Measurements from ENCODE around the gene CCDC175.

Gene CCDC175

DNA sequence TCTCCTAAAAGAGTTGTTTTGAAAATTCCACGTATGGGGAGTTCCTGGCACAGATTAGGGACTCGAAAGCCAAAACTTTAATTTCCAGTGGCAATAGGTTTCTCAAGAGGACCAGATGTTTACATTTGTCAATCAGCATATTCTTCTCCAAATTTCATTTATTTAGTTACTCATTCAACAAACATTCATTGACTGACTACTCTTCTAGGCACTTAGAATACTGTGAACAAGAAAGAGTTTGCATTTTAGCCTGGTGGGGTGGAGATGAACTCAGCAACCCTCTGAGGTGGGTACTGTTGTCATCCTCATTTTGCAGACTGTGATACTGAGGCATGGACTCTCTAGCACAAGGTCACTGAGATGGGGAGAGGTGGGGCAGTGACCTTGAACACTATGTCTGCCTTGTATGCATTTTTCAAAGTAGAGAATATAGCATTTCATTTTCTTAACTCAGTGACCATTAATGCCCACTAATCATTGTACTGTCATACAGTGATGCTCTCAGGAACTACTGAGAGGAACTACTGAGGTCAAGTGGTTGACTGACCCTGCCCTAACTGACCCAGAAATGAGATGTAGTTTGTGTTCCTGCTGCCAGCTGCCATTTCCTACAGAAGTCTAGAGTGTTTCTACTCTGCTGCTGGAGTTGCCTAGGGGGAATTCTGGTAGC, 94.6 kb downstream of the CCDC175 start:
- DNase-seq = no peak

DNA sequence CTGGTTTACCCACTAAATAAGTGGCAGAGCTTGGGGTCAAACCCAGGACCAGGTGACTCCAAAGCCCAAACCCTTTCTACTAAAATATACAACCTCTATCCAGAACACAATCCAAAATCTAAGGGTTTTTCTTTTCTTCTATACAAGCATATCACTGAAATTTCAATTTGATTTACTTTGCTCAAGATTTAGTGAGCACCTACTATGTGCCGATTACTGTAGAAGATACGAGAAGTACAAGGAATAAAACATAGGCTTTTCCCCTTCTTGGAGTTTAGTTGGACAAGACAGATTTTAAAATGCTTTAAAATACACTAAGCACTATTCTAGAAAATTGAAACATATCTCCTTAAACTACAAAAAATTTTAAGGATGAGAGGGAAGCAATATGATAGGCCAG, 95.2 kb downstream of the CCDC175 start:
- no peak for DNase-seq

DNA sequence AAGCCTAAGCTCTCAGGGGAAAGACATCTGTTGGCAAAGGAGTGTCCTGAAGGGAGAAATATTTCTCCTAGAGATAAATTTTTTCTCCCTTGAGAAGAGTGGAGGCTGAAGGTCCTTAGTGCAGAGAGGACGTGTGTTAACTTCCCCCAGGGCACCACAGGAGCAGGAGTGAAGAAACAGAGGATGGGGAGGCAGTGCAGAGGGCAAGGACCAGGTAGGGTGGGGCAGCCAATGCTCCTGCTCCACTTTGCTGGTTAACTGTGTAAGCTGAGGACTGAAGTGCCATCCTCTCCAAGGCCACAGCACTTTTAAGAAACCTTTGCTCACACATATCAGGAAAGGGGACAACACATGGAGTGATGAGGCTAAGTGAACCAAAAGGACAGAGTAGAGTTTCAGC, 96.4 kb downstream of the CCDC175 start:
- DNase-seq = no peak

DNA sequence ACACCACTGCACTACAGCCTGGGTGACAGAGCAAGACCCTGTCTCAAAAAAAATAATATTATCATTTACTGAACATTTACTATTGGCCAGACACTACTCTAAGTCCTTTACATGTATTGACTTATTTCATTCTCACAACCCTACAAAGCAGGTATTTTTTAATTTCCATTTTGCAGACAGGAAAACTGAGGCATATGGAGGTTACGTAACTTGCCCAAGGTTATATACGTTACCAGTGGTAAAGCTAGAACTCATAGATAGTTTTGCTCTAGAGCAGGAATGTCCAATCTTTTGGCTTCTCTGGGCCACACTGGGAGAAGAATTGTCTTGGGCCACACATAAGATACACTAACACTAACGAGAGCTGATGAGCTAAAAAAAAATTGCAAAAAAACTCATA, 98.1 kb downstream of the CCDC175 start:
- DNase-seq = no peak

DNA sequence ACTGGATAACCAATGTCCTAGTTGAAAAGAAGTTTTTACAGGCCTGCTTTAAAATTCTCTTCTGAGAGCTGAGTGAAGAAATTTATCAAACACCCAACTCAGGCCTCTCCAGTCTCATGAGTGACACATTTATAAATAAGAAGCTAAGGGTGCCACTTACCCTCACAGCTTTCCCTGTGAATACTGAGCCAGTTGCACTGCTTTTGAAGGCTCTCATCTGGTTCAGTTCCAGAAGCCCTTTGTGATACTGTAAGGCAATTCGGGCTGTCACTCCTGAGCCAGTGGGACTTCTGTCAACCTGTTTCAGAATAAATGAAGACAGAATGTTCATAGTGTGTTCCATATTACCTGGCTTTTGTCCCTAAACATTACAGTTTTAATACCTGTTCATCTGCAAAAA, 100.9 kb downstream of the CCDC175 start:
- no peak for DNase-seq

DNA sequence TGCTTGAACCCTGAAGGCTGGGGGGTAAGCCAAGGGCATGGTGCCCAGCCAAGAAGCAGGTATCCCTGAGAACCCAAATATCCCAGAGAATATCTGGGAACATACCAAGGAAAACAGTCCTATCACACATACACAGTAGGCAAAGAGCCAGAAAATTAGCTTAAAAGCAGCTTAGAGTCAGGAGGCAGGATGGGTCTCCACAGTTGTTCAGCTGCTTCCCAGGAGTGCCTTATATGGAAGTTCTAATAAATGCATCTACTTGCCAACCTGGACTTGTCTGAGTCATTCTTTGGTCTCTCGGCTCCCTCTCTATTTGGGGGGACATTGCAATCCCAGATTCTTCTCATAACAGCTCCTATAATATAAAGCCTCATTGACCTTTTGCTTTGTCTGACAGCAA, 102.4 kb downstream of the CCDC175 start:
- DNase-seq = no peak

DNA sequence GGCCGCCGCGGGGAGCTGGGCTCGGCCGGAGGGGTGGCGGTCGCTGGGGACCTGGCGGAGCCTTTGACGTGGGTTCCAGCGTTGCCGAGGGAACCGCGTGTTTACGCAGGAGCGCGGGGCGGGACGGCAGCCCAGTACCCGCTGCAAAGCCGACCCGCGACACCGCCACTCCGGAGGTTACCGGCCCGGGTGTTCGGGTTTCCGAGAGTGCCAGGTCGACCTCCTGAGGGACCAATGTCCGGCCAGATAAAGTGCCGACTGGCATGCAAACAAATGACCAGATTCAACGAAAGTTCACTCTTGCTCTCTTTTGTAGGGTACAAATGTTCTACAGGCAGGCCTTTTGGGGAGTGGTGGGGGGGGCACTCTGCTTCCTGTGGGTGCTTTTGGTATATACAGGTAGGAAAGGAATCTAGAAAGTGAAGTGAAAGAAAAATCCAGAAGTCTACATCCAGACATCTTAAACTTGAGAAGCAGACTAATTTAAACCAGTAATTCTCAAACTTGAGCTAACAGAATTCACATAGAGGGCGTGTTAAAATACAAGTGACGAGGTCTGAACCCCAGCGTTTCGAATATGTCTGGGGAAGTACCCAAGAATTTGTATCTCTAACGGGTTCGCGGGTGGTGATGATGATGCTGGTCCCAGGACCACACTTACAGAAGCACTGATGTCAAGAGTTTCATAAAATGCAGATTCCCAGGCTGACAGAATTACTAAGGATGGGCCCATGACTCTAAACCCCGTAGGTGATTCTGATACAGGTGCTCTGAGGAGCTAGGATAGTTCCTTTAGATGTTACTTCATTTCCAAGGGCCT, 111.1 kb downstream of the CCDC175 start, which contains the start of gene GPR135:
TSS of gene GPR135 (minus strand) at position 65 of the 820 bp plus-strand sequence. CDS start 154 bp downstream, outside the sequence.
- DNase-seq = peak; percentile 32

DNA sequence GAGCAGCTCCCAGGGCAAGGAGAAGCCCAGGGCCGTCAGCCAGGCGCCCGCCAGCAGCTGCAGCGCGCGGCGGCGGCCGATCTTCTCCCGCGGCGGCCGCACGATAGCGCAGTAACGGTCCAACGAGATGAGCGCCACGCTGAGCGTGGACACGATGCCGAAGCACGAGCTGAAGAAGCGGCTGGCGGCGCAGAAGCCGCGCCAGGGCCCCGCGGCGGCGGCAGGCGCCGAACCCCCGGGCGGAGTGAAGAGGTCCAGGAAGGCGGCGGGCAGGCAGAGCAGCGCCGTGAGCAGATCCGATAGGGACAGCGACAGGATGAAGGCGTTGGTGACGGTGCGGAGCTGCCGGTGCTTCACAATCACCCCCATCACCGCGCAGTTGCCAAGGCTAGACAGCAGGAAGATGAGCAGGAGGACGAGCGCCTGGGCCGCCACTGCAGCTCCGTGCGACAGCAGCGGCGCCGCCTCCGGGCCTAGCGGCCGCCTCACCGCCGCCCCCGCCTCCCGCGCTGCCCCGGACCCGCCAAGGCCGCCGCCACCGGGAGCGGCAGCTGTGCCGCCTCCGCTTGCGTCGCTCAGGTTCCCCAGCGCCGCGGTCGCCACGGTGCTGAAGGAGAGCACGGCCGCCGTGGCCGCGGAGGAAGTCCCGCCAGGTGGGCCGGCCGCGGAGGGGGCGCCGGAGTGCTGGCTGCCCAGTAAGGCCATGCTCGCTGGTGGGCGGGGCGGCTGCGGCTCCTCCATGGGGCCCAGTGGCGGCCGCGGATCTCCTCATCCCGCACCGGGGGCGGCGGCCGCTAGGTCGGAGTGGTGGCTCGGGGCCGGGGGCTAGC, 111.9 kb downstream of the CCDC175 start:
- DNase-seq = peak; percentile 49

DNA sequence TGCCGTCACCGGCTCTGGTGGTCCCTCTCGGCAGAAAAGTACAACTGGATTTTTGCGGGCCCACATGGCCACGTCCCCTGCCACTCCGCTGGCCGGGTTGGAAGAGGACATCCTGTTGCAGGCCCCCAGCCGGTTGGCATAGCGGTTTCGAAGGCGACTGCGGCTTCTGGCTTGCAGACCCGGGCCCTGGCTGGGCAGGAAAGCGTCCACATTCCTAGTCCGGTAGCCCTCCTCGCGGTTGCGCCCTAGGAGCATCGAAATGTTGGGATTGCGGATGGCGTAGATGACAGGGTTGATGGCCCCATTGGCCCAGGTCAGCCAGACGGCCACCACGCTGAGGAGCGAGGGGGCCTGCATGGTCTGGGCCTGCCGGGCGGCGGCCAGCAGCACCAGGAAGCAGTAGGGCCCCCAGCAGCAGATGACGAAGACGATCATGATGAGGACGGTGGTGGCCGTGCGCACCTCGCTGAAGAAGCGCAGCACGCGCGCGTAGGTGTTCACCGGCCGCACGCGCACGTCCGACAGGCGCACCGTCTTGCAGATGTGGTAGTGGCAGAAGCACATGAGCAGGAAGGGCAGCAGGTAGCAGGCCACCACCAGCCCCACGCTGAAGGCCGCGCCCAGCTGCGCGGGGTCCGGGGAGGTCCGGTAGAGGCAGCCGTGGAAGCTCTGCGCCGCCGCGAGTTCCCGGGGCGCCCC, 112.7 kb downstream of the CCDC175 start:
- peak; percentile 12 for DNase-seq

DNA sequence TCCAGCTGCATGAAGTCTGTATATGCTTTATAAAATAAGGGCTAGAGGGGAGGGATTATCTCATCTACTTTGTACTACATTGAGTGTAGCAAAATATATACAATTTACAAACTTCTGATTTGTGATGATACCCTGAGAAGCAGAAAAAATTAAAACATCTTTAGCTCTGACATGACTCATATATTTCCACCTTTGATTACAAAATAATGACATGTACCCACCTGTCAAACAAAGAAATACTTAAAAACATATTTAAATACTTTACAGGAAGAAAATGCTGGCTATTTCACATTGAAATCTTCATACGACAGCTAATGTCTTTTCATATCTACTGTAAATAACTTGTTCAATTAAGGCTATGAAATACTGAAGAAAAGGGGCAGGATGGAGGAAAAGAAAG, 114.7 kb downstream of the CCDC175 start:
- DNase-seq = no peak

DNA sequence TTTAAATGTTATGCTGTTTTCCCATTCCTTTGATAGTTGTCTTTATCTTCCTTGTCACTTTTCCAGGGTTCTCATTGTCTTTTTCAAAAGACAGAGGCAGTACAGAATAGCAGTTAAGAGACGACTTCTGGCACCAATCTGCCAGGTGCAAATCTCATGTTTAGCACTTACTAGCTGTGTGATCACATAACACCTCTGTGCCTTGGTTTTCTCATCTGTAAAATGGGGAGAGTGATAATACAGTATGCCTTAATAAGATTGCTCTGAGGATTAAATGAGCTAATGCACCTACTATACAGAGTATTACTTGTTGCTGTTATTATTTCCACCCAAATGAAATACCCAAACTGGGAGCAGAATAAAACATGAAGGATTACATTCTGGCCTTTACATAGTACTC, 116.2 kb downstream of the CCDC175 start:
- DNase-seq = no peak

DNA sequence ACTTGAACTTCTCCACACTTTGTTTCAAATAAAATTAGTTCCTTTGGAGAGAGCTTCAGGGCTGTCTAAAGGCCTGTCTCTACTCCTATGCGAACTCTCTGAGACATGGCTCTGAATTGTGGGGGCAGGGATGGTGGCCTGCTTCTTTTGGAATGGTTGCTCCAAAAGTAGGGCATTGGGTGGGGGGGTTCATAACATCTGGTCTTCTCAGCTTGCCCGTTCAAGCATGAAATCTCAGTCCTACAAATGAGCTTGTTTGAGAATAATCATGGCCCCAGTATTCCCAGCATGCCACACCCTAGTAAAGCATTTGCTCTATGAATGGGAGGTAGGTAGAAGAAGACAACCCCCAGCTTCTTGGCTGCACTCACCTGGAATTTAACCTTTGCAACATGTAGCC, 118.1 kb downstream of the CCDC175 start:
- DNase-seq = no peak

DNA sequence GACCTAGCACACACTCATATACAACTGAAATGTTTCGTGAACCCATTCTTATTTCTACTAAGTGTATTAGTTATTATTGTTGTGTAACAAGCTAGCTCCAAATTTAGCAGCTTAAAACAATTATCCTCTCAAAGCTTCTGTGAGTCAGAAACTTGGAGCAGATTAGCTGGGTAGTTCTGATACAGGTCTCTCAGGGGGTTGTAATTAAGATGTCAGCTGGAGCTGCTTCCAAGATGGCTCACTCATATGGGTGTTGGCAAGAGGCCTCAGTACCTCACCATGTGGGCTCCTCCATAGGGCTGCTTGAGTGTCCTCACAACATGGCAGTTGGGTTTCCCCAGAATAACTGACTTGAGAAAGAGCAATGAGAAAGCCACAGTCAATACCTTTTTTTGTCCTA, 121.2 kb downstream of the CCDC175 start:
- no peak for DNase-seq
